Neutrophil (primary cell): ENCODE results near the gene DGCR8.

ENCODE experiments used
- H3K27ac ChIP-seq: fragments of 200-600 bp; sonication (generic); 2 replicates; pipeline ENCODE4 v1.5.1; 2016; ENCODE audit warnings: mild to moderate bottlenecking, moderate library complexity
- H3K27me3 ChIP-seq: fragments of 200-600 bp; sonication (generic); 2 replicates; pipeline ENCODE4 v1.6.0; 2016; ENCODE audit warnings: mild to moderate bottlenecking
- H3K36me3 ChIP-seq: fragments of 200-600 bp; sonication (generic); 2 replicates; pipeline ENCODE4 v1.5.1; 2017
- H3K4me1 ChIP-seq, 2 experiments: fragments of 200-600 bp in 1 of 2; sonication (generic) in 1 of 2; 1 replicate in 1 of 2; 2 replicates in 1 of 2; pipeline versions ENCODE4 v1.5.1 to v1.6.1; 2013 to 2016; ENCODE audit warnings: low read depth in 1 of 2, low read length in 1 of 2, mild to moderate bottlenecking in 1 of 2, moderate library complexity in 1 of 2; ENCODE audit not compliant: control insufficient read depth in 1 of 2, insufficient read depth in 1 of 2
- H3K4me3 ChIP-seq, 2 experiments: fragments of 200-600 bp in 1 of 2; sonication (generic) in 1 of 2; 1 replicate in 1 of 2; 2 replicates in 1 of 2; pipeline ENCODE4 v1.5.1; 2013 to 2016; ENCODE audit warnings: low read depth in 1 of 2, low read length in 1 of 2, mild to moderate bottlenecking in 1 of 2, moderate library complexity in 1 of 2
- H3K9me3 ChIP-seq: fragments of 200-600 bp; sonication (generic); 2 replicates; pipeline ENCODE4 v1.5.1; 2016
- CTCF ChIP-seq: fragments of 200-600 bp; sonication (generic); IDR thresholded peaks from 2 replicates; pipeline ENCODE4 v1.5.1; 2016; ENCODE audit warnings: antibody characterized with exemption

Gene DGCR8

GRCh38 chr22:20106849-20107237, 26.8 kb downstream of the DGCR8 start:
- Histone ChIP-seq H3K27me3 (no peaks in the 10 kb centered on the region), H3K27ac (no peak overlapping the region), H3K36me3 (peaks cover 78% of the 10 kb centered on the region), H3K4me3 (no peak overlapping the region), H3K4me1 (no peaks in the 10 kb centered on the region), H3K9me3 (no peaks in the 10 kb centered on the region)
- TF ChIP-seq CTCF = no peak

- Histone ChIP-seq H3K36me3 (peaks cover 83% of the 10 kb centered on the region), H3K27me3 (no peaks in the 10 kb centered on the region), H3K4me1 (no peaks in the 10 kb centered on the region), H3K27ac (no peak overlapping the region), H3K9me3 (no peaks in the 10 kb centered on the region), H3K4me3 (no peak overlapping the region)
- no peak for TF ChIP-seq CTCF
These were observed 27.4 kb downstream of the DGCR8 start for GRCh38 chr22:20107471-20107901.

GRCh38 chr22:20107951-20108756, 28.1 kb downstream of the DGCR8 start:
- H3K9me3 ChIP-seq = no peaks in the 10 kb centered on the region
- H3K36me3 ChIP-seq = peaks cover 90% of the 10 kb centered on the region
- H3K4me1 ChIP-seq = no peaks in the 10 kb centered on the region
- TF ChIP-seq CTCF = no peak
- no peak overlapping the region for H3K4me3 ChIP-seq
- H3K27ac ChIP-seq = no peak overlapping the region
- no peaks in the 10 kb centered on the region for H3K27me3 ChIP-seq

- Histone ChIP-seq H3K27ac (no peak overlapping the region), H3K4me3 (no peak overlapping the region), H3K4me1 (no peaks in the 10 kb centered on the region), H3K27me3 (no peaks in the 10 kb centered on the region), H3K36me3 (peaks cover 93% of the 10 kb centered on the region), H3K9me3 (no peaks in the 10 kb centered on the region)
- no peak for TF ChIP-seq CTCF
These were observed 28.8 kb downstream of the DGCR8 start for GRCh38 chr22:20108757-20109230.

DNA sequence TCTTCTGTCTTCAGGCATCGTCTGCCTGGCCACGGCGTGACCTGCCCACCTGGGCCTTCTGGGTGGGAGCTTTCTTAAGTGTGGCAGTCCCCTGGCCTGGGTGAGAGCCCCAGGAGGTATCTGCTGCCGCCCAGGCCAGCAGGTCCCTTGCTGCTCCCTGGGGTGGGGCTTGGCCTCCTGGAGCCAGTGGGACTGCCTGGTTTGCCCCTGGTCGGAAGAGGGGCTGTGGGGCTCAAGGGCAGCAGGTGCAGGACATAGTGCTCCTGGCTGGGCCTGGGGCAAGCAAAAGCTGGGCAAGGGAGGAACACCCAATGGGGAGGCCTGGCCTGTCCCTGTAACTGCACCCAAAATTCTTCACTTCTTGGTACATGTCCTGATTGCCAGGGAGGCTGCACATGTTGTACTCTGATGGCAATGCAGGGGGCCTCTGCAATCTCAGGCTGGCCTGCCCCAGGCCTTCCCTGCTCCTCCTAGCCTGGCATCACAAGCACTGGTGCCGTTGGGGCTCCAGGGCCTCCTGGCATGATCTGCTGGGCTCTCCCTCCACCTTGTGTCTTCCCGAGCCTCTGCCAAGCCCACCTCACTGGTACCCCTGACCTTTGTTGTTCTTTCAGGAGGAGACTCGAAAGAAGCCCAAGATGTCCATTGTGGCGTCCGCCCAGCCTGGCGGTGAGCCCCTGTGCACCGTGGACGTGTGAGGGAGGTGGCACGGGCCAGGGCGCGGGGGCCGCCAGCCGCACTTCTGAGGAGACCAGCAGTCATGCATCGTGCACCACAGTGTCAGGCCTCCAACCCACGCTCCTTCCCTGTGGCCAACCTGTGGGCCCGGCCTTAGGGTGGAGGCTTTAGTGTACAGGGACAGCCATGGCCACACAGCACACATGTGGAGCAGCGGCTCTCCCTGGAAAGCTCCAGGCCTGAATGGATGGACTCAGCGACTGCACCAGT, 29.6 kb downstream of the DGCR8 start:
- H3K27ac ChIP-seq = no peak overlapping the region
- peaks cover 95% of the 10 kb centered on the region for H3K36me3 ChIP-seq
- no peak for TF ChIP-seq CTCF
- no peaks in the 10 kb centered on the region for H3K27me3 ChIP-seq
- H3K9me3 ChIP-seq = no peaks in the 10 kb centered on the region
- no peak overlapping the region for H3K4me3 ChIP-seq
- no peaks in the 10 kb centered on the region for H3K4me1 ChIP-seq
